ENCODE results near the gene NDUFB10. TPM values are rescaled to one million over a fixed set of nuclear protein-coding genes. Genes with fewer than 3 reads are reported as not detected.

Gene NDUFB10
- total and polyA plus RNA-seq, 10 of the 15 experiments (the other 5 are each of a cell fraction or from before 2014, with no cell fraction given) = 52.2 to 319 (median 130) TPM

DNA sequence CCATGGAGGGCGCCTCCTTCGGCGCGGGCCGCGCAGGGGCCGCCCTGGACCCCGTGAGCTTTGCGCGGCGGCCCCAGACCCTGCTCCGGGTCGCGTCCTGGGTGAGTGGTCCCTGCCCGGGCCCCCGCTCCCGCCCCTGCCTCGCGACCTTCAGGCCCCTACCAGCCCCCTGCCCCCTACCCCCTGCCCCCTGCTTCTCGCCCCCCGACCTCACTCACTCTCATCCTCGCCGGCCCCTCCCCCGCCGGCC, 30.7 kb downstream of the NDUFB10 start (continued):
- no peak for TF ChIP-seq SREBF2 (IDR thresholded peaks at IDR 0.05; ENCODE audit: low read length)
- TF ChIP-seq IKZF1 (conservative IDR thresholded peaks at IDR 0.05) = no peak

DNA sequence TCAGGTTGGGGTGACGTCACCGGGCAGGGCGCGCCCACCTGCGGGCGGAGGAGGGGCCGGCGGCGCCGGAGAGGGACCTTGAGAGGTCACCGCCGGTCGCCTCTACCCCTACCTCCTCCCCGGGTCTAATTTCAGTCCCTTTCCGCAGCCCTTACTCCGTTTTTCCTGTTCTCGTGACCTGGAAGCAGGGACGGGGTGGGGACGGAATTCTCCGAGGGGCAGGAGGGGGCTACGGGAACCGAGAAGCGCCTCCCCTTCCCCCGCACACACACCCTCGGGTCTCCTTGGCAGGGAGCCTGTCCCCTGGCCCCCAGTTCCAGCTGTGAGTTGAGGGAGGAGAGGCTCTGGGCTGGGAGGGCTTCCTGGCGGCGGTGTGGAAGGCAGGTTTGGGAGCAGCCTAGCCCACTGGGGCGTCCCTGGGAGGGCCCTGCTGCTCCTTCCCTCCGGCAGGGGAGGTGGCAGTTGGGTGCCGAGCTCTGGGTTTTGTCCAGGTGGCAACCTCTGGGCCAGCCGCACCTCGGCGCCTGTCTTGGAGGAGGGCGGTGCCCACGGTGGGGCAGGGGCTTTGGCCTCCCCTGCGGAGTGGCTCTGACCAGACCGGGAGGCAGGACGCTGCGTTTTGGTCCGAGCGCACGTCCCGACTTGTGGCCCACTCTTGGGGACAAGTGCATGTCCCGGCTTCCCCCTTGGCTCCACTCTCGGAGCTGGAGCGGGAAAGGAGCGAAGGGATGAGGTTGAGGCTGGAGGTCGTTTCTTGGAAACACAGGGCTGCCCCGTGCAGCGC, 31.2 kb downstream of the NDUFB10 start:
- BruUV-seq (replicated peaks) = no TSS peak
- DNase-seq (ENCODE audit: low read depth, low spot score) = no peak
- no peak for TF ChIP-seq ZNF207 (IDR thresholded peaks at IDR 0.05; ENCODE audit: borderline replicate concordance)
- TF ChIP-seq ZNF274 (IDR thresholded peaks at IDR 0.05; ENCODE audit: insufficient read depth, insufficient read length) = no peak
- no peak; a peak in 1 of 3 replicates for TF ChIP-seq EGR1 (IDR thresholded peaks at IDR 0.05; ENCODE audit: borderline replicate concordance in 1 of 2, low read depth in 2 of 2, low read length in 2 of 2)
- no peak for TF ChIP-seq NR2C2 (IDR thresholded peaks at IDR 0.05; ENCODE audit: borderline replicate concordance, control insufficient read depth, insufficient read length, low read depth)
- TF ChIP-seq SIN3A (IDR thresholded peaks at IDR 0.05; ENCODE audit: low read depth, low read length) = peak; percentile 15; the same call in 1 of the 2 replicates
- TF ChIP-seq IRF4 (IDR thresholded peaks at IDR 0.05; ENCODE audit: low read depth, low read length) = no peak
- no peak for TF ChIP-seq SMC3 (IDR thresholded peaks at IDR 0.05; ENCODE audit: borderline replicate concordance, low read length)
- TF ChIP-seq ATF7 (IDR thresholded peaks at IDR 0.05; ENCODE audit: low read depth) = peak; percentile 92
- TF ChIP-seq, protein P1, sequence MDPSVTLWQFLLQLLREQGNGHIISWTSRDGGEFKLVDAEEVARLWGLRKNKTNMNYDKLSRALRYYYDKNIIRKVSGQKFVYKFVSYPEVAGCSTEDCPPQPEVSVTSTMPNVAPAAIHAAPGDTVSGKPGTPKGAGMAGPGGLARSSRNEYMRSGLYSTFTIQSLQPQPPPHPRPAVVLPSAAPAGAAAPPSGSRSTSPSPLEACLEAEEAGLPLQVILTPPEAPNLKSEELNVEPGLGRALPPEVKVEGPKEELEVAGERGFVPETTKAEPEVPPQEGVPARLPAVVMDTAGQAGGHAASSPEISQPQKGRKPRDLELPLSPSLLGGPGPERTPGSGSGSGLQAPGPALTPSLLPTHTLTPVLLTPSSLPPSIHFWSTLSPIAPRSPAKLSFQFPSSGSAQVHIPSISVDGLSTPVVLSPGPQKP (IDR thresholded peaks at IDR 0.05; ENCODE audit: low read depth, low read length) = no peak
- peak; percentile 67 for TF ChIP-seq DPF2 (IDR thresholded peaks at IDR 0.05)
- TF ChIP-seq SMARCA5 (IDR thresholded peaks at IDR 0.05) = 0 out of 2 replicates have a peak, but pooled peaks have one; percentile 43
- TF ChIP-seq HDGF (IDR thresholded peaks at IDR 0.05) = no peak
- TF ChIP-seq TARDBP (IDR thresholded peaks at IDR 0.05; ENCODE audit: borderline replicate concordance) = no peak
- TF ChIP-seq BMI1 (IDR thresholded peaks at IDR 0.05; ENCODE audit: borderline replicate concordance) = no peak
- TF ChIP-seq IKZF1 (conservative IDR thresholded peaks at IDR 0.05) = peak; percentile 66
- TF ChIP-seq BACH1 (IDR thresholded peaks at IDR 0.05; ENCODE audit: borderline replicate concordance) = 0 out of 2 replicates have a peak, but pooled peaks have one; percentile 14
- peak; percentile 2 for TF ChIP-seq SP1 (IDR thresholded peaks at IDR 0.05; ENCODE audit: low read depth, low read length)

More for the DNA sequence above, 31.2 kb downstream of the NDUFB10 start:
- FAIRE-seq = peak; percentile 18
- Histone ChIP-seq H3K9ac (ENCODE audit: control insufficient read depth, insufficient read depth, low read length) (peak overlapping the region; percentile 27), H2AFZ (ENCODE audit: control insufficient read depth, low read depth, low read length) (peak overlapping the region; percentile 13), H3K79me2 (ENCODE audit: control insufficient read depth, insufficient read depth, low read length) (no peaks in the 10 kb centered on the region; the same call in 1 of the 2 replicates), H3K4me2 (ENCODE audit: control insufficient read depth, insufficient read depth) (peak overlapping the region; percentile 98), H4K20me1 (ENCODE audit: control insufficient read depth, insufficient read depth) (no peaks in the 10 kb centered on the region), H3K36me3 (ENCODE audit: control insufficient read depth in 2 of 2, insufficient read depth in 2 of 2, low read length in 1 of 2) (peaks cover 5 to 6% of the 10 kb centered on the region in 2 experiments; a peak in 3 of 4 replicates), H3K27ac (ENCODE audit: control insufficient read depth, insufficient read depth) (peak overlapping the region; percentile 39; the same call in 1 of the 2 replicates), H3K4me1 (ENCODE audit: control insufficient read depth, insufficient read depth, low read length) (peaks cover 33% of the 10 kb centered on the region), H3K27me3 (replicated peaks in 1 of 2; ENCODE audit: control insufficient read depth in 2 of 2, insufficient read depth in 2 of 2, low read length in 1 of 2) (no peaks in the 10 kb centered on the region), H3K4me3 (peak overlapping the region; percentile 65), H3K9me3 (replicated peaks; ENCODE audit: control insufficient read depth, insufficient read depth, low read length) (peaks cover 1% of the 10 kb centered on the region; the same call in 1 of the 3 replicates)
- in situ Hi-C loops (cut with MboI) (no loop called here), intact Hi-C loops (cut with micrococcal nuclease; ENCODE audit: unreplicated experiment) (no loop called here)
- ChIA-PET RAD21 (ENCODE audit: unreplicated experiment) (interaction anchor here (0.8 to 1.9 kb wide), 6 partner anchors 9 to 150 kb away, joined by 3 to 12 read pairs (median 3); partner anchors contain the start of genes NOXO1 and RPS2), SMC1A (ENCODE audit: uncharacterized antibody, unreplicated experiment) (no interaction called here), CTCF (interaction anchor here (0.9 to 6.5 kb wide), 3 partner anchors 9 to 26 kb away, joined by 3 to 54 read pairs (median 5); partner anchors contain the start of genes NOXO1 and RPS2), POLR2A (interaction anchor here (0.6 to 3.3 kb wide), 7 partner anchors 9 to 314 kb away, joined by 3 to 18 read pairs (median 13); partner anchors contain the start of genes NOXO1, RNF151, RPS2 and TBL3)
- under 1% methylated on average over 44 of the region's 50 CpGs for WGBS (ENCODE audit: insufficient coverage, insufficient replicate concordance, low lambda C conversion rate, missing lambda C conversion rate)
- ATAC-seq = peak; percentile 37

All from GM12878 (cell line).